A549 (cell line): ENCODE measurements around the gene ZFP69. TPM values are rescaled to one million over a fixed set of nuclear protein-coding genes. Genes with fewer than 3 reads are reported as not detected.
A peak's percentile ranks its signal among the peaks of the same experiment; 100 is the strongest.

ENCODE experiments used
- ATAC-seq, 2 experiments: fragments of 200-7000 bp in 1 of 2; fragments of >200 bp in 1 of 2; cut with Nextera tagmentation in 1 of 2; cut with Tn5 transposase in 1 of 2; 3 replicates each; pipeline versions ENCODE4 v1.8.0 to v1.9.1; 2018 to 2020; ENCODE audit warnings: mild to moderate bottlenecking in 1 of 2, moderate library complexity in 1 of 2
- CTCF ChIA-PET: fragments of 300-600 bp; sonication (Branson Sonifier 250); formaldehyde crosslinking; extraction: SDS; loops from one replicate; lab custom pipeline; 2021; ENCODE audit warnings: antibody characterized with exemption, inconsistent platforms; lab: Yijun Ruan, JAX
- POLR2A ChIA-PET: fragments of 350-600 bp; formaldehyde crosslinking; extraction: SDS; loops from one replicate; lab custom pipeline; 2021; ENCODE audit warnings: antibody characterized with exemption, inconsistent platforms; lab: Yijun Ruan, JAX
- DNase-seq, 2 experiments: peaks; one replicate each; pipeline versions ENCODE4 v3.0.0 to v3.0.0-alpha.2; 2011 to 2016; ENCODE audit warnings: low read depth in 1 of 2, low spot score in 1 of 2
- FAIRE-seq: peaks from 2 replicates; lab custom pipeline; 2011; peaks lifted over from hg19 to GRCh38; lab: Jason Lieb, UNC
- H3K27ac ChIP-seq, 2 experiments: fragments of >200 bp; sonication (Bioruptor Twin); formaldehyde crosslinking; 3 replicates each; pipeline ENCODE4 v1.5.1; 2016 to 2017
- H3K4me1 ChIP-seq: fragments of >200 bp; sonication (Bioruptor Twin); formaldehyde crosslinking; 3 replicates; pipeline ENCODE4 v1.6.1; 2016
- H3K4me2 ChIP-seq: fragments of >200 bp; sonication (Bioruptor Twin); formaldehyde crosslinking; 3 replicates; pipeline ENCODE4 v1.6.1; 2016
- H3K4me3 ChIP-seq: fragments of >200 bp; sonication (Bioruptor Twin); formaldehyde crosslinking; 3 replicates; pipeline ENCODE4 v1.5.1; 2016
- H3K9me3 ChIP-seq: fragments of >200 bp; sonication (Bioruptor Twin); formaldehyde crosslinking; 3 replicates; pipeline ENCODE4 v1.6.1; 2016
- BCL3 ChIP-seq: fragments of >200 bp; sonication (Bioruptor Twin); formaldehyde crosslinking; IDR thresholded peaks from 3 replicates; pipeline ENCODE4 v1.6.1; 2016
- E2F6 ChIP-seq: IDR thresholded peaks from 2 replicates; pipeline ENCODE4 v1.6.1; 2012; ENCODE audit warnings: low read depth, borderline replicate concordance
- ELK1 ChIP-seq: fragments of 150-350 bp; IDR thresholded peaks from 2 replicates; pipeline ENCODE4 v1.6.1; 2014; ENCODE audit warnings: low read depth, mild to moderate bottlenecking, low read length
- FOSL2 ChIP-seq, 2 experiments: fragments of 450-650 bp in 1 of 2; fragments of >200 bp in 1 of 2; sonication (Bioruptor Twin) in 1 of 2; formaldehyde crosslinking; IDR thresholded peaks; 2 replicates each; pipeline versions ENCODE4 v1.5.0 to v1.6.1; 2016 to 2020; ENCODE audit warnings: mild to moderate bottlenecking in 1 of 2, moderate library complexity in 1 of 2
- GATA3 ChIP-seq: IDR thresholded peaks from 2 replicates; pipeline ENCODE4 v1.6.1; 2012; ENCODE audit warnings: borderline replicate concordance
- HDAC2 ChIP-seq: fragments of 200-600 bp; sonication (generic); IDR thresholded peaks from 2 replicates; pipeline ENCODE4 v1.6.1; 2016
- HES2 ChIP-seq: fragments of >200 bp; sonication (Bioruptor Twin); formaldehyde crosslinking; IDR thresholded peaks from 2 replicates; pipeline ENCODE4 v1.6.1; 2016
- HEYL ChIP-seq: fragments of 250-450 bp; sonication (Bioruptor Pico); IDR thresholded peaks from 2 replicates; pipeline ENCODE4 v1.8.0; 2021; ENCODE audit warnings: mild to moderate bottlenecking, moderate library complexity
- HOXA7 ChIP-seq: fragments of 250-450 bp; sonication (Bioruptor Pico); IDR thresholded peaks from 2 replicates; pipeline ENCODE4 v1.5.0; 2020; ENCODE audit warnings: mild to moderate bottlenecking, moderate library complexity
- HOXB5 ChIP-seq: fragments of 250-450 bp; sonication (Bioruptor Pico); IDR thresholded peaks from 2 replicates; pipeline ENCODE4 v1.5.0; 2020; ENCODE audit warnings: mild to moderate bottlenecking, moderate library complexity
- JUN ChIP-seq, 2 experiments: fragments of >200 bp; sonication (Bioruptor Twin); formaldehyde crosslinking; IDR thresholded peaks; 2 replicates in 1 of 2; 3 replicates in 1 of 2; pipeline ENCODE4 v1.6.1; 2016 to 2017
- KDM1A ChIP-seq: fragments of 200-600 bp; sonication (generic); IDR thresholded peaks from 2 replicates; pipeline ENCODE4 v1.6.1; 2016; ENCODE audit warnings: low read depth, mild to moderate bottlenecking
- MAFK ChIP-seq: fragments of 450-650 bp; IDR thresholded peaks from 2 replicates; pipeline ENCODE4 v1.6.1; 2014; ENCODE audit not compliant: partially characterized antibody
- MAX ChIP-seq: IDR thresholded peaks from 2 replicates; pipeline ENCODE4 v1.6.1; 2012
- MYC ChIP-seq: IDR thresholded peaks from 2 replicates; pipeline ENCODE4 v1.6.1; 2012; ENCODE audit warnings: mild to moderate bottlenecking, inconsistent platforms, low read length, improper control_type of control experiment, borderline replicate concordance
- NR3C1 ChIP-seq: fragments of >200 bp; sonication (Bioruptor Twin); formaldehyde crosslinking; IDR thresholded peaks from 3 replicates; pipeline ENCODE4 v1.6.1; 2017
- PBX3 ChIP-seq: IDR thresholded peaks from 2 replicates; pipeline ENCODE4 v1.6.1; 2012
- PHF8 ChIP-seq: fragments of 200-600 bp; sonication (generic); IDR thresholded peaks from 2 replicates; pipeline ENCODE4 v1.6.1; 2016; ENCODE audit warnings: low read depth, mild to moderate bottlenecking, antibody characterized with exemption, moderate library complexity, borderline replicate concordance
- POLR2A ChIP-seq: IDR thresholded peaks from 2 replicates; pipeline ENCODE4 v1.6.1; 2012; ENCODE audit warnings: mild to moderate bottlenecking, low read length
- RAD21 ChIP-seq, 2 experiments: fragments of >200 bp in 1 of 2; sonication (Bioruptor Twin) in 1 of 2; formaldehyde crosslinking in 1 of 2; IDR thresholded peaks in 1 of 2; conservative IDR thresholded peaks in 1 of 2; 2 replicates in 1 of 2; 3 replicates in 1 of 2; pipeline ENCODE4 v1.6.1; 2012 to 2018; ENCODE audit warnings: inconsistent platforms in 1 of 2
- RARB ChIP-seq: fragments of 250-450 bp; sonication (Bioruptor Pico); IDR thresholded peaks from 2 replicates; pipeline ENCODE4 v1.8.0; 2021; ENCODE audit warnings: mild to moderate bottlenecking, moderate library complexity
- RNF2 ChIP-seq: fragments of 200-600 bp; sonication (generic); IDR thresholded peaks from 2 replicates; pipeline ENCODE4 v1.6.1; 2016; ENCODE audit warnings: low read depth, mild to moderate bottlenecking, antibody characterized with exemption, moderate library complexity, borderline replicate concordance
- TFCP2L1 ChIP-seq: fragments of 250-450 bp; sonication (Bioruptor Pico); IDR thresholded peaks from 2 replicates; pipeline ENCODE4 v1.5.0; 2021; ENCODE audit warnings: mild to moderate bottlenecking
- TP53 ChIP-seq: fragments of 250-450 bp; sonication (Bioruptor Pico); IDR thresholded peaks from 2 replicates; pipeline ENCODE4 v1.5.0; 2021; ENCODE audit warnings: mild to moderate bottlenecking, moderate library complexity
- USF2 ChIP-seq: fragments of 450-650 bp; IDR thresholded peaks from 2 replicates; pipeline ENCODE4 v1.6.1; 2014; ENCODE audit warnings: antibody characterized with exemption
- ZSCAN20 ChIP-seq: fragments of 250-450 bp; sonication (Bioruptor Pico); IDR thresholded peaks from 2 replicates; pipeline ENCODE4 v1.8.0; 2022; ENCODE audit warnings: mild to moderate bottlenecking, moderate library complexity
- WGBS: methylation state at CpG from one replicate; pipeline ENCODE4 v1.1.6; 2017; ENCODE audit errors: missing lambda C conversion rate; 5-methylcytosine and 5-hydroxymethylcytosine counted together
- polyA plus RNA-seq, 4 experiments: library from polyadenylated mRNA; depleted of rRNA in 3 of 4; stranded (reverse); fragments of >200 nt; fragmentation: RNase III in 1 of 4; extraction: RNeasy Plus Mini Kit Qiagen cat#74134 plus additional on column Dnase treatment in 1 of 4; gene quantifications; 2 replicates in 3 of 4; 3 replicates in 1 of 4; pipeline ENCODE4 v1.2.3, GENCODE V29; 2011 to 2017

Gene ZFP69
- polyA plus RNA-seq, 2 of the 4 experiments (the other 2 are of a cell fraction), result not detected

- 31% methylated on average over 5 of the region's 5 CpGs for WGBS
- no peak for FAIRE-seq
- Histone ChIP-seq H3K4me3 (no peak overlapping the region), H3K4me1 (no peaks in the 10 kb centered on the region), H3K27ac (no peak overlapping the region), H3K4me2 (no peak overlapping the region), H3K9me3 (no peaks in the 10 kb centered on the region; the same call in 2 of the 3 replicates)
- CTCF ChIA-PET, result interaction anchor here (2.2 kb wide), 1 partner anchor 9 kb away, joined by 5 read pairs; no protein-coding TSS in a partner anchor
- TF ChIP-seq POLR2A, result no peak
- no peak for TF ChIP-seq JUN (IDR thresholded peaks at IDR 0.05)
- TF ChIP-seq TFCP2L1, result no peak
- no peak for TF ChIP-seq ZSCAN20 (CRISPR knock-in tag)
- no peak for TF ChIP-seq KDM1A
- no peak for TF ChIP-seq PBX3
- no peak for TF ChIP-seq HOXA7 (CRISPR knock-in tag)
- no peak for TF ChIP-seq HES2
- TF ChIP-seq NR3C1, result no peak
- no peak for TF ChIP-seq PHF8
- no peak for TF ChIP-seq ELK1
- no peak for TF ChIP-seq MAFK
- TF ChIP-seq TP53, result no peak
- ATAC-seq, result no peak
- DNase-seq, result no peak
- POLR2A ChIA-PET, result no interaction called here
Measured at GRCh38 chr1:40439247-40439646, 37.8 kb upstream of the ZFP69 start.

- DNase-seq (peak; percentile 85 to 88), ATAC-seq (peak; percentile 99), FAIRE-seq (no peak)
- TF ChIP-seq HOXA7 (CRISPR knock-in tag) (no peak), PHF8 (peak; percentile 47; the same call in 1 of the 2 replicates), BCL3 (no peak), JUN (IDR thresholded peaks at IDR 0.05) (peak in 1 of 2 experiments; percentile 65; a peak in 2 of 5 replicates), POLR2A (peak; percentile 78), HOXB5 (CRISPR knock-in tag) (no peak), RNF2 (no peak), TFCP2L1 (no peak), HDAC2 (no peak), RARB (CRISPR knock-in tag) (no peak), HEYL (CRISPR knock-in tag) (no peak), ZSCAN20 (CRISPR knock-in tag) (no peak), RAD21 (conservative IDR thresholded peaks at IDR 0.05 in 1 of 2, IDR thresholded peaks at IDR 0.05 in 1 of 2) (no peak), E2F6 (peak; percentile 53; the same call in 1 of the 2 replicates), KDM1A (no peak), USF2 (no peak), GATA3 (no peak), FOSL2 (IDR thresholded peaks at IDR 0.05) (no peak), FOSL2 (CRISPR knock-in tag; IDR thresholded peaks at IDR 0.05) (no peak), MYC (no peak), HES2 (no peak), MAX (peak; percentile 70)
- ChIA-PET POLR2A (interaction anchor here (0.8 to 1.6 kb wide), 2 partner anchors 81 to 241 kb away, joined by 3 to 10 read pairs; partner anchors contain the start of genes NFYC and ZNF684), CTCF (no interaction called here)
- Histone ChIP-seq H3K4me3 (peak within 1 kb of the TSS; percentile 60), H3K4me1 (no peaks in the 10 kb centered on the region; the same call in 2 of the 3 replicates), H3K27ac (peak within 1 kb of the TSS; percentile 85 to 96), H3K9me3 (peaks cover 36% of the 10 kb centered on the region), H3K4me2 (peak within 1 kb of the TSS; percentile 98)
- 2% methylated on average over 13 of the region's 64 CpGs for WGBS
Measured at GRCh38 chr1:40449684-40450494, 27.2 kb upstream of the ZFP69 start, which contains the start of gene ZFP69B. ZFP69B (plus strand) TSS chr1:40450476; CDS start chr1:40450962, 486 bp downstream.
